K562 (cell line): ENCODE measurements around the gene CENPP.

Source experiments
- ARID1B ChIP-seq: fragments of 450-650 bp; IDR thresholded peaks from 2 replicates; pipeline ENCODE4 v1.6.1; 2016; ENCODE audit warnings: antibody characterized with exemption, mild to moderate bottlenecking, inconsistent platforms
- EGR1 ChIP-seq: fragments of 450-650 bp; conservative IDR thresholded peaks from 2 replicates; pipeline ENCODE4 v1.6.1; 2017; ENCODE audit warnings: mild to moderate bottlenecking
- MXI1 ChIP-seq: IDR thresholded peaks from 2 replicates; pipeline ENCODE4 v1.6.1; 2011; ENCODE audit warnings: low read depth, mild to moderate bottlenecking, improper control_type of control experiment, low read length
- RBBP5 ChIP-seq: fragments of 200-600 bp; sonication (generic); IDR thresholded peaks from 2 replicates; pipeline ENCODE4 v1.6.1; 2012; ENCODE audit warnings: borderline replicate concordance, mild to moderate bottlenecking, low read length, control low read depth, inconsistent platforms; ENCODE audit not compliant: insufficient read depth, poor library complexity, severe bottlenecking
- XRCC4 ChIP-seq: IDR thresholded peaks from one replicate; pipeline ENCODE4 v1.6.1; 2011; ENCODE audit not compliant: insufficient read depth, insufficient read length; ENCODE audit errors: extremely low read depth
- TF ChIP-seq, protein P1 (sequence below): fragments of 150-350 bp; conservative IDR thresholded peaks from 2 replicates; pipeline ENCODE4 v1.6.1; 2014; ENCODE audit warnings: low read length
- TF ChIP-seq, protein P2 (sequence below): IDR thresholded peaks from 3 replicates; pipeline ENCODE4 v1.6.1; 2011; ENCODE audit warnings: borderline replicate concordance, mild to moderate bottlenecking, moderate library complexity; ENCODE audit not compliant: insufficient read length; ENCODE audit errors: extremely low read depth
- TF ChIP-seq, protein P3 (sequence below): fragments of 250-450 bp; sonication (Bioruptor Pico); IDR thresholded peaks from 2 replicates; pipeline ENCODE4 v1.5.0; 2021; ENCODE audit warnings: mild to moderate bottlenecking, borderline replicate concordance

DNA sequence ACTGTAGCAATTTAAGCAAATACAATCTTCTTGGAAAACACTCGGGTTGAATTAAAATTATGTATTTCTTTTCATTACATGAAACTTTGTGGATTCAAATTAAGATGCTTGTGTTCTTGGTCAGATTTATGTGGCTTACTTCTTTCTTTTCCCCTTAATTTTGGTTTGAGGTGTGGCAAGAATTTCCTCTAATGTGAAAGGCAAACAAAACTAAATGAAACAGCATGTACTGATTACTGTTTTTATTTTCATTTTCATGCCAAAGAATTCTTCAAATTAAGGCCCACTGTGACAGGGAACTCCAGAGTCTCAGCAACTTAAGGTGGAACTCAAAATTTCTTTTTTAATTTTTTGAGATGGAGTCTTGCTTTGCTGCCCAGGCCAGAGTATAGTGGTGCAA, 98.6 kb downstream of the CENPP start, which contains the start of gene OMD:
- no peak for TF ChIP-seq XRCC4
- no peak for TF ChIP-seq RBBP5
- no peak for TF ChIP-seq EGR1
- no peak for TF ChIP-seq ARID1B
- TF ChIP-seq, protein P1, sequence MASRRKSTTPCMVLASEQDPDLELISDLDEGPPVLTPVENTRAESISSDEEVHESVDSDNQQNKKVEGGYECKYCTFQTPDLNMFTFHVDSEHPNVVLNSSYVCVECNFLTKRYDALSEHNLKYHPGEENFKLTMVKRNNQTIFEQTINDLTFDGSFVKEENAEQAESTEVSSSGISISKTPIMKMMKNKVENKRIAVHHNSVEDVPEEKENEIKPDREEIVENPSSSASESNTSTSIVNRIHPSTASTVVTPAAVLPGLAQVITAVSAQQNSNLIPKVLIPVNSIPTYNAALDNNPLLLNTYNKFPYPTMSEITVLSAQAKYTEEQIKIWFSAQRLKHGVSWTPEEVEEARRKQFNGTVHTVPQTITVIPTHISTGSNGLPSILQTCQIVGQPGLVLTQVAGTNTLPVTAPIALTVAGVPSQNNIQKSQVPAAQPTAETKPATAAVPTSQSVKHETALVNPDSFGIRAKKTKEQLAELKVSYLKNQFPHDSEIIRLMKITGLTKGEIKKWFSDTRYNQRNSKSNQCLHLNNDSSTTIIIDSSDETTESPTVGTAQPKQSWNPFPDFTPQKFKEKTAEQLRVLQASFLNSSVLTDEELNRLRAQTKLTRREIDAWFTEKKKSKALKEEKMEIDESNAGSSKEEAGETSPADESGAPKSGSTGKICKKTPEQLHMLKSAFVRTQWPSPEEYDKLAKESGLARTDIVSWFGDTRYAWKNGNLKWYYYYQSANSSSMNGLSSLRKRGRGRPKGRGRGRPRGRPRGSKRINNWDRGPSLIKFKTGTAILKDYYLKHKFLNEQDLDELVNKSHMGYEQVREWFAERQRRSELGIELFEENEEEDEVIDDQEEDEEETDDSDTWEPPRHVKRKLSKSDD = no peak
- TF ChIP-seq MXI1 = no peak
- TF ChIP-seq, protein P2, sequence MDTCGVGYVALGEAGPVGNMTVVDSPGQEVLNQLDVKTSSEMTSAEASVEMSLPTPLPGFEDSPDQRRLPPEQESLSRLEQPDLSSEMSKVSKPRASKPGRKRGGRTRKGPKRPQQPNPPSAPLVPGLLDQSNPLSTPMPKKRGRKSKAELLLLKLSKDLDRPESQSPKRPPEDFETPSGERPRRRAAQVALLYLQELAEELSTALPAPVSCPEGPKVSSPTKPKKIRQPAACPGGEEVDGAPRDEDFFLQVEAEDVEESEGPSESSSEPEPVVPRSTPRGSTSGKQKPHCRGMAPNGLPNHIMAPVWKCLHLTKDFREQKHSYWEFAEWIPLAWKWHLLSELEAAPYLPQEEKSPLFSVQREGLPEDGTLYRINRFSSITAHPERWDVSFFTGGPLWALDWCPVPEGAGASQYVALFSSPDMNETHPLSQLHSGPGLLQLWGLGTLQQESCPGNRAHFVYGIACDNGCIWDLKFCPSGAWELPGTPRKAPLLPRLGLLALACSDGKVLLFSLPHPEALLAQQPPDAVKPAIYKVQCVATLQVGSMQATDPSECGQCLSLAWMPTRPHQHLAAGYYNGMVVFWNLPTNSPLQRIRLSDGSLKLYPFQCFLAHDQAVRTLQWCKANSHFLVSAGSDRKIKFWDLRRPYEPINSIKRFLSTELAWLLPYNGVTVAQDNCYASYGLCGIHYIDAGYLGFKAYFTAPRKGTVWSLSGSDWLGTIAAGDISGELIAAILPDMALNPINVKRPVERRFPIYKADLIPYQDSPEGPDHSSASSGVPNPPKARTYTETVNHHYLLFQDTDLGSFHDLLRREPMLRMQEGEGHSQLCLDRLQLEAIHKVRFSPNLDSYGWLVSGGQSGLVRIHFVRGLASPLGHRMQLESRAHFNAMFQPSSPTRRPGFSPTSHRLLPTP = no peak
- TF ChIP-seq, protein P3, sequence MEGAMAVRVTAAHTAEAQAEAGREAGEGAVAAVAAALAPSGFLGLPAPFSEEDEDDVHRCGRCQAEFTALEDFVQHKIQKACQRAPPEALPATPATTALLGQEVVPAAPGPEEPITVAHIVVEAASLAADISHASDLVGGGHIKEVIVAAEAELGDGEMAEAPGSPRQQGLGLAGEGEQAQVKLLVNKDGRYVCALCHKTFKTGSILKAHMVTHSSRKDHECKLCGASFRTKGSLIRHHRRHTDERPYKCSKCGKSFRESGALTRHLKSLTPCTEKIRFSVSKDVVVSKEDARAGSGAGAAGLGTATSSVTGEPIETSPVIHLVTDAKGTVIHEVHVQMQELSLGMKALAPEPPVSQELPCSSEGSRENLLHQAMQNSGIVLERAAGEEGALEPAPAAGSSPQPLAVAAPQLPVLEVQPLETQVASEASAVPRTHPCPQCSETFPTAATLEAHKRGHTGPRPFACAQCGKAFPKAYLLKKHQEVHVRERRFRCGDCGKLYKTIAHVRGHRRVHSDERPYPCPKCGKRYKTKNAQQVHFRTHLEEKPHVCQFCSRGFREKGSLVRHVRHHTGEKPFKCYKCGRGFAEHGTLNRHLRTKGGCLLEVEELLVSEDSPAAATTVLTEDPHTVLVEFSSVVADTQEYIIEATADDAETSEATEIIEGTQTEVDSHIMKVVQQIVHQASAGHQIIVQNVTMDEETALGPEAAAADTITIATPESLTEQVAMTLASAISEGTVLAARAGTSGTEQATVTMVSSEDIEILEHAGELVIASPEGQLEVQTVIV (CRISPR knock-in tag) = no peak
